ENCODE measurements around the gene ERLIN1. TPM values are rescaled to one million over a fixed set of nuclear protein-coding genes. Genes with fewer than 3 reads are reported as not detected.

ERLIN1 gene
- total and polyA plus RNA-seq, 4 donors: 21.7 to 85.4 (median 70.0) TPM

- Histone ChIP-seq H3K4me3 (ENCODE audit: low read depth in 1 of 3, low read length in 3 of 3) (no peak overlapping the region), H3K4me1 (ENCODE audit: control insufficient read depth in 4 of 4, insufficient read depth in 4 of 4, low read length in 3 of 4) (peaks cover 0 to 4% (median under 1%) of the 10 kb centered on the region in 4 donors), H3K27ac (ENCODE audit: low read depth in 1 of 2, low read length in 2 of 2) (no peak overlapping the region), H3K27me3 (ENCODE audit: control insufficient read depth in 4 of 4, insufficient read depth in 4 of 4, low read length in 3 of 4) (no peaks in the 10 kb centered on the region), H3K9ac (ENCODE audit: low read depth in 1 of 2, low read length in 2 of 2) (no peak overlapping the region), H3K9me3 (ENCODE audit: control insufficient read depth in 4 of 4, low read length in 3 of 4) (no peaks in the 10 kb centered on the region), H3K36me3 (ENCODE audit: control insufficient read depth in 4 of 4, insufficient read depth in 3 of 4, low read depth in 1 of 4, low read length in 3 of 4) (peaks cover 11 to 59% (median 40%) of the 10 kb centered on the region in 4 donors)
- DNase-seq (ENCODE audit: low spot score): no peak
- no peak for TF ChIP-seq NR2F2 (IDR thresholded peaks at IDR 0.05)
- TF ChIP-seq EGR1 (IDR thresholded peaks at IDR 0.05; ENCODE audit: low read depth in 2 of 2): no peak
- no peak for TF ChIP-seq ZBTB33 (IDR thresholded peaks at IDR 0.05)
- no peak for TF ChIP-seq JUND (IDR thresholded peaks at IDR 0.05)
- no peak for TF ChIP-seq SP1 (IDR thresholded peaks at IDR 0.05)
- TF ChIP-seq YY1 (IDR thresholded peaks at IDR 0.05): no peak
- no peak for TF ChIP-seq GABPA (IDR thresholded peaks at IDR 0.05 in 1 of 2, conservative IDR thresholded peaks at IDR 0.05 in 1 of 2)
- no peak for TF ChIP-seq ATF3 (IDR thresholded peaks at IDR 0.05)
- no peak for TF ChIP-seq TAF1 (conservative IDR thresholded peaks at IDR 0.05)
- no peak for TF ChIP-seq REST (IDR thresholded peaks at IDR 0.05)
- TF ChIP-seq RAD21 (IDR thresholded peaks at IDR 0.05): no peak
- TF ChIP-seq FOXA1 (IDR thresholded peaks at IDR 0.05): no peak
- TF ChIP-seq HNF4A (conservative IDR thresholded peaks at IDR 0.05): no peak
Observed at GRCh38 chr10:100157156-100157555, 28.7 kb downstream of the ERLIN1 start.

GRCh38 chr10:100155936-100156335, 29.9 kb downstream of the ERLIN1 start:
- no peak for TF ChIP-seq REST (IDR thresholded peaks at IDR 0.05)
- no peak for TF ChIP-seq FOXA2 (IDR thresholded peaks at IDR 0.05)
- TF ChIP-seq EGR1 (IDR thresholded peaks at IDR 0.05; ENCODE audit: low read depth in 2 of 2): no peak
- TF ChIP-seq ATF3 (IDR thresholded peaks at IDR 0.05): no peak
- no peak for TF ChIP-seq GABPA (IDR thresholded peaks at IDR 0.05 in 1 of 2, conservative IDR thresholded peaks at IDR 0.05 in 1 of 2)
- no peak for TF ChIP-seq RXRA (IDR thresholded peaks at IDR 0.05)
- no peak for TF ChIP-seq RAD21 (IDR thresholded peaks at IDR 0.05)
- TF ChIP-seq ZBTB33 (IDR thresholded peaks at IDR 0.05): no peak
- TF ChIP-seq FOXA1 (IDR thresholded peaks at IDR 0.05): no peak
- TF ChIP-seq CTCF (IDR thresholded peaks at IDR 0.05; ENCODE audit: low read depth, low read length, missing input control): no peak
- TF ChIP-seq YY1 (IDR thresholded peaks at IDR 0.05): no peak
- TF ChIP-seq JUND (IDR thresholded peaks at IDR 0.05): no peak
- no peak for TF ChIP-seq SP1 (IDR thresholded peaks at IDR 0.05)
- H3K36me3 ChIP-seq (ENCODE audit: control insufficient read depth in 4 of 4, insufficient read depth in 3 of 4, low read depth in 1 of 4, low read length in 3 of 4): peaks cover 13 to 65% (median 51%) of the 10 kb centered on the region in 4 donors
- peaks cover 0 to 4% (median under 1%) of the 10 kb centered on the region in 4 donors for H3K4me1 ChIP-seq (ENCODE audit: control insufficient read depth in 4 of 4, insufficient read depth in 4 of 4, low read length in 3 of 4)
- H3K9me3 ChIP-seq (ENCODE audit: control insufficient read depth in 4 of 4, low read length in 3 of 4): no peaks in the 10 kb centered on the region
- H3K9ac ChIP-seq (ENCODE audit: low read depth in 1 of 2, low read length in 2 of 2): no peak overlapping the region
- 97% methylated on average over 5 of the region's 5 CpGs for WGBS
- no peak for DNase-seq (ENCODE audit: low spot score)
- H3K27ac ChIP-seq (ENCODE audit: low read depth in 1 of 2, low read length in 2 of 2): no peak overlapping the region
- H3K4me3 ChIP-seq (ENCODE audit: low read depth in 1 of 3, low read length in 3 of 3): no peak overlapping the region
- no peaks in the 10 kb centered on the region for H3K27me3 ChIP-seq (ENCODE audit: control insufficient read depth in 4 of 4, insufficient read depth in 4 of 4, low read length in 3 of 4)
